ENCODE data around the gene IBA57.

IBA57 gene

DNA sequence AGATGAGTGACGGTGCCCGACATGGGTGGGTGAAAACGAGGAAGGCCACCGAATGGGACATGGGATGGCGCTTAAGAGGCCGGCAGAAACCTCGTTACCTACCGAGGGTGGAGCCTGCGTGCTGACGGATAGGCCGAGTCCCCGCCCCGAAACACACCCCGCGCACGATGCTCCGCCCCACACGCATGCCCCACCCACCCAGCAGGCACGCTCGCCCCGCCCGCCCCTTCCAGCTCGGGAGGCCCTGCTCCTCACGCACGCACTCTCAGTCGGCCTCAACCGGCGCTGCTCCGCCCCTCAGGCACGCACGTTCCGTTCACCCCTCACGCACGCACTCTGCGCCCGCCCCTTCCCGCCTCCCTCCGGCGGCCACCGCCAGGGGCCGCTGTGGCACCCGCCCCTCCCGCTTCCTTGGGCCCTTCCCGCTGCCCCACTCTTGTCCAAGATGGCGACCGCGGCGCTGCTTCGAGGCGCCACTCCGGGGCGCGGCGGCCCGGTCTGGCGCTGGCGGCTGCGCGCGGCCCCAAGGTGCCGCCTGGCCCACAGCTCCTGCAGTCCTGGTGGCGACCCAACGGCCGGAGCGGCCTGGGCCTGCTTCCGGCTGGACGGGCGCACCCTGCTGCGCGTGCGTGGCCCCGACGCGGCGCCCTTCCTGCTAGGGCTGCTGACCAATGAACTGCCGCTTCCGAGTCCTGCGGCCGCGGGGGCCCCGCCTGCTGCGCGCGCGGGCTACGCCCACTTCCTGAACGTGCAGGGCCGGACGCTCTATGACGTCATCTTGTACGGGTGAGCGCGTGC, at the start of gene IBA57:
TSS of gene IBA57 (plus strand) at position 433 of the 798 bp plus-strand sequence. CDS start at position 446, 13 bp downstream.
- peak; percentile 99 to 100 for DNase-seq (ENCODE audit: low read depth in 2 of 2)

- no peak for DNase-seq (ENCODE audit: low read depth in 2 of 2)
These were observed 48.3 kb upstream of the IBA57 start for GRCh38 chr1:228117335-228117734.

- DNase-seq (ENCODE audit: low read depth in 2 of 2) = no peak
These were observed 47.6 kb upstream of the IBA57 start for GRCh38 chr1:228118040-228118439.

GRCh38 chr1:228120351-228120750, 45.3 kb upstream of the IBA57 start:
- DNase-seq (ENCODE audit: low read depth in 2 of 2) = no peak

DNA sequence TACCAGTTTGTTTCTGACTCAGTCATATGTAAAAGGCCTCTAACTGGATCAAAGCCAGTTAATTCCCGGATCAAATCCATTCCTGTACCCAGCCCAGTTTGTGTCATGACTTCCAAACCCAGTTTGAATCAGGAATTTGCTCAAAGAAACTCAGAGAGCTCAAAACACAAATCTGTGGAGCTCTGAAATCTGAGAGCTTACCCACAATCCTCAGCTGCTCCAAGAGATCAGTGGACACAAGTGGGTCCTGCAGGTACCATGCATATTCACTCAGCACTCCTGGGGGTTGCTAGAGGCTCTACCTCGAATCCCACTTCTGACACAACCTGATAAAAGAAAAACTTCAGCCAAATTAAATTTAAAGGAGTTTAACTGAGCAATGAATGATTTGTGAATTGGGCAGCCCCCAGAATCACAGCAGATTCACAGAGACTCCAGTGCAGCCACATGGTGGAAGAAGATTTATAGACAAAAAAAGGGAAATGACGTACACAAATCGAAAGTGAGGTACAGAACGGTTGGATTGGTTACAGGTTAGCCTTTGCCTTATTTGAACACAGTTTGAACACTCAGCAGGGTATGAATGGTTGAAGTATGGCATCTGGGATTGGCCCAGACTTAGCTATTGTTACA, 44.6 kb upstream of the IBA57 start:
- no peak for DNase-seq (ENCODE audit: low read depth in 2 of 2)

DNA sequence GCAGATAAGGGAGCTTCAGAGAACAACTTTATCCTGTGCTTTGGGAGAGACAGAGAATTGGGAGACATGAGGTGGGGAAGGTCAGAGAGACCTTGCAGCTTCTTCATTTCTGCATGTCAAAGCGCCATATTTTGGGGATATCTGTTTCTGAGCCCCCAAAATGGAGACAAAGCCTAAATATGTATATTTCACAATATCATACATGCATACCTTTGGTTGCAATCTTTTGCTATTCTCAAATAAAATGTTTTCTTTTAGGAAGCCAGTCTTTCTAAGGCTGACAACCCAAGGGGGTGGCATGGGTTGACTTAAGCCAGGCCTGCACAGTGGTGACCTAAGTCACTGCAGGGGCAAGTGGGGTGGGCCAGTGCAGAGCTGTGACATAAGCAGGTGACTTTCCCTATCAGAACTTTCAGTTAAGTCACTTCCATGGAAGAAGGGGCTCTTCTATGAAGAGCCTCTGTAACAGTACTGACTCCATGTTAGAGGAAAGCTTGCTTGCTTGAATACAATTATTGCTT, 42.6 kb upstream of the IBA57 start:
- no peak for DNase-seq (ENCODE audit: low read depth in 2 of 2)

DNA sequence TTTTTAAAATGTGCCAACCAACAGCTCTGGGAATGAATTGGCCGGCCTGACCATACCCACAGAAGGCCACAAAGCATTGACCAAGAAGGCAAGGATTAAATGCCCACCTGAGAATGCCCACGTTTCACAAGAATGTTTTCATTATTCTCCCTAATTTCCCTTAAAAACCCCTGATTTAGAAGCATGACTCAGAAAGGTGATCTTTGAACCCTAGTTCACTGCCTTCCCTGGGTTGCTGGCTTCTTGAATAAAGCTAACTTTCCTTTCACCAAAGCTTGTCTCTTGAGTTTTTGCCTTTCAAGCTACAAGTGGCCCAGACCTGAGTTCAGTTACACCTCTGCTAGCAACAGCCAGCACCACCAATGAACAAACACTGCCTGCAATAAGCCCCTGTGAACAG, 42.1 kb upstream of the IBA57 start:
- no peak for DNase-seq (ENCODE audit: low read depth in 2 of 2)

DNA sequence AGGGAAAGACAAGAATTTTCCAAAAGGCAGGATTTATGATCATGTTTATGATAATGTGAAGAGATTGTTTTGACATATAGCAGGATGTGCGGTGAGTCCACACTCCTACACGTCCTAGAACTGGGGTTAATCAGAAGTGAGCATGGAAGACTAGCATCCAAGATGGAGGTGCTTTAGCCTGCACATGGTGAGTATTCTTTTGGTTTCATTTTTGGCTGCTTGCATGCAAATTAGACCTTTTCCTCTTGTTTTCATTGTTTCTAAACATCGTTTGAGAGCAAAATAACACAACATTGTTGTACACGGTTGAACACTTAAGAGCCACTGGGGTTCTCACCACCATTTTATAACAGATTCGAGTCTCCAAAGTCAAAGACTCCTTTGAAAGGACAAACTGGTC, 40.4 kb upstream of the IBA57 start:
- no peak for DNase-seq (ENCODE audit: low read depth in 2 of 2)

GRCh38 chr1:228131766-228132165, 33.8 kb upstream of the IBA57 start:
- DNase-seq (ENCODE audit: low read depth in 2 of 2) = no peak

GRCh38 chr1:228134591-228134990, 31.0 kb upstream of the IBA57 start:
- no peak for DNase-seq (ENCODE audit: low read depth in 2 of 2)

DNA sequence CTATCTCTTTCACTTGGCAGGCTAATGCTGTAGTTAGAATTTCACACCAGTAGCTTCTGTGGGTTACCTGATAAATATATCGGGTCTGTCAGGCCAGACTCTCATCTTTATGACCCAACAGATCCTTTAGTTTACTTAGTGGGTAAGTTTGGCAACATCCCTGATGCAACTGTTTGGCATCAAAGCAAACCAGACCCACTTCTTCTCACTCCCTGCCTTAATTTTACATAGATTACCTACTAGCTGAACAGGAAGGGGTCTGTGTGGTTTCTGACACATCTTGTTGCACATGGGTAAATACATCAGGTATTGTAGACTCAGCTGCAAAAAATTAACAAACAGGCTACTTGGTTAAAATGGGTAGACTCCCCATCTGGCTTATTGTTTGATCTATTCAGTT, 28.7 kb upstream of the IBA57 start:
- DNase-seq (ENCODE audit: low read depth in 2 of 2) = no peak

DNA sequence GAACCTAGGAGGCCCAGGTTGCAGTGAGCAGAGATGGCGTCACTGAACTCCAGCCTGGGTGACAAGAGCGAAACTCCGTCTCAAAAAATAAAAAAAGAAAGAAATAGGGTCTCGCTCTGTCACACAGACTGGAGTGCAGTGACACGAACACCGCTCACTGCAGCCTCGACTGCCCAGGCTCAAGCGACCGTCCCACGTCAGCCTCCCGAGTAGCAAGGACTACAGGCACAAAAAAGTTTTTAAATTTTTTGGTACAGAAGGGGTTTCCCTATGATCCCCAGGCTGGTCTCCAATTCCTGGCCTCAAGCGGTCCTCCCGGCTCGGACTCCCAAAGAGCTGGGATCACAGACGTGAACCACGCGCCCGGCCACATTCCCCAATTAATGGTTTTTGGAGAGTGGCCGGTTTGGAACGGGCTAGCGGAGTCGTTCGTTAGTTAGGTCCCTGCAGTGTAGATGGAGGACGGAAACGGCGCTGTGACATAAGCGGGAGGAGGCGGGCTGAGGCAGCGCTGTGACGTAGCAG, 26.1 kb upstream of the IBA57 start:
- no peak for DNase-seq (ENCODE audit: low read depth in 2 of 2)

DNA sequence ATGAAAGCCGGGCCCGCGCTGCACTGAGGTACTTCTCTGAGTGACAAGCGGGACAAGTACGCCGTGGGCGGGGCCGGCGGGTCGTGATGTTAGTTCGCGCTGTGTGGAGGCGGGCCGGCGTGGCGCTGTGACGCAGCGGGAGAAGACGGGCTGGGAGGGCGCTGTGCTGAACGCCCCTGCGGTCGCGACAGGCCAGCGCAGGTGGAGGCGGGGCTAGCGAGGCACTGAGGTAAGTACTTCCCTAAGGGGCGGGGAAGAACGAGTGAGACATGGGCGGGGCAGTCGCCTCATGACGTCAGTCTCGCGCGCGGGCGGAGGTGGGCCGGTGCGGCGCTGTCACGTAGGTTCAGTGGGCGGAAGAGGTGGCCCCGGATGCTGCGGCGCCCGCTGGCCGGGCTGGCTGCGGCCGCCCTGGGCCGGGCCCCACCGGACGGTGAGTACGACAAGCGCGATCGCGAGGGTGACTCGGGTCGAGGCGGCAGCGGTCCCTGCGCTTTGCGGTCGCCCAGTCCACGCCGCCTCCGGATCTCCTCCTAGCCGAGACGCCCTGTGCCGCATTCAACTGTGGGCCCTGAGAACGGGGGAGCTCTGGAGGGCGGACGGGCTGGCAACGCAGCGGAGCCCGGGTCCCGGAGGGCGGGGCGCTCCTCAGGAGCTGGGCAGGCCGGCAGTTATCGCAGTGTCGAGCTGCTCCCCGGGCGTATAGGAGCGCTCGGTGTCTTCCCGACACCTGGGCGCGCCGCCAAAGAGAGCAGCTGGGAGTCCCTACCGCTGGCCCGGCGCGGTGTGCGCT, 25.5 kb upstream of the IBA57 start, which contains the start of gene GUK1:
TSS of gene GUK1 (plus strand) at position 349 of the 793 bp plus-strand sequence. CDS start at position 373, 24 bp downstream.
- peak; percentile 100 for DNase-seq (ENCODE audit: low read depth in 2 of 2)

DNA sequence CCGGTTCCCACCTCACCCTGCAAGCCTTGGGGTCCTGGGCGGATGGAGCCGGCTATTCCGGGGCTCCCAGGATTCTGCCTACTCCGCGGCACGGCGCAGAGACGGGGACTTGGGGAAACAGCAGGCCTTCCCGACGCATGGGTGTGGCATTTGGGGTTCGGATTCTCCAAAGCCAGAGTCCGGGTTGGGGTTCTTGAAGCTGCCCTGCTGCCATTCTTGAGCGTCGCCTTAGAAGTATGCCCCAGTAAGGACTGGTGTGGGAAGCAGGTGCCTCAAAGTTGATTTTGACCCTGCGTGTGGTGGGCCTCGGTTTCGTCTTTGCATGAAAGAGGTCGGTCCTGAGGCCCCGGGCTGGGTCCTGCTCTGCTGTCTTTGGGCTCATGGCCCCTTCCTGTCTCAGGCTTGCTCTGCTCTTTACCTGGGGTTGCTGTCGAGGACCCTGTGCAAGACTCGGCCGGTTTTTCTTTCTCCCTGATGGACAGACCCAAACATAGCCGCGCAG, 24.8 kb upstream of the IBA57 start:
- no peak for DNase-seq (ENCODE audit: low read depth in 2 of 2)

DNA sequence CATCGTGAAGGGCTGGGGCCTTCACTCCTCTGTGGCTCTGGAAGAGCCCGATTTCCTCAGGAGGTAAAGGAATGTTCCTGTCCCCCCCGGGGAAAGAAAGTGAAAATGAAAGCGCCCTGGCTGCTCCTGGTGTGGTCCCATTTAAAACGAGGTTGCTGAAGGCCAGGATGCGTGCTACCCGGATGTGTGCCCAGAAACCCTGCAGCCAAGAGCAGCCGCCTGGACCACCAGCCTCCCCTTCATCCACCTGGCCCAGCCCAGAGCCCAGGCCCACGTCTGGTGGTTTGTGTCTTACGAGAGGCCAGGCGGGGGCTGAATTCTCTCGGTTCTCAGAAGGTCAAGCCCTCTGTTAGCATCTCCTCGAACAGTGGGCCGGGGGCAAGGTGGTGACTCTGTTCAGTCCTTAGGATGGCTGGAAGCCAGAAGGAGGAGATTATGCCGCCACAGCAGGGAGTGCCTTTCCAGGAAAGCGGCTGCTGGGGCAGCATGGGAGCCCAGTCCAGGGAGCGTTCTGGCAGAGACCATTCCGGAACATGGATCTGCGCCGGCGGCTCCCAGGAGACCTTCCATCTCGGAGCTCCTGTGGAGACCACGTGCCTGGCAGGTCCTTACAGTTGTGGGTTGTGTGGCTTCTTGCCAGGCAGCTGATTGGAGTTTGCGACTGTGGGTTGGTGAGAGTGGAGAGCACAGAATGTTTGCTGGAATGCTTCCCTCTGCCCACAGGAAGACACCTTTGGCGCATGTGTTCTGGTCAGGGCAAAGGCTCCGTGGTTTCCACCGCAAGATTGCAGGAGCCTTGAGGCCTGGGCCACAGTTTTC, 24.2 kb upstream of the IBA57 start:
- no peak for DNase-seq (ENCODE audit: low read depth in 2 of 2)

GRCh38 chr1:228142155-228142691, 23.4 kb upstream of the IBA57 start:
- DNase-seq (ENCODE audit: low read depth in 2 of 2) = no peak

GRCh38 chr1:228142701-228143136, 22.9 kb upstream of the IBA57 start:
- no peak for DNase-seq (ENCODE audit: low read depth in 2 of 2)

DNA sequence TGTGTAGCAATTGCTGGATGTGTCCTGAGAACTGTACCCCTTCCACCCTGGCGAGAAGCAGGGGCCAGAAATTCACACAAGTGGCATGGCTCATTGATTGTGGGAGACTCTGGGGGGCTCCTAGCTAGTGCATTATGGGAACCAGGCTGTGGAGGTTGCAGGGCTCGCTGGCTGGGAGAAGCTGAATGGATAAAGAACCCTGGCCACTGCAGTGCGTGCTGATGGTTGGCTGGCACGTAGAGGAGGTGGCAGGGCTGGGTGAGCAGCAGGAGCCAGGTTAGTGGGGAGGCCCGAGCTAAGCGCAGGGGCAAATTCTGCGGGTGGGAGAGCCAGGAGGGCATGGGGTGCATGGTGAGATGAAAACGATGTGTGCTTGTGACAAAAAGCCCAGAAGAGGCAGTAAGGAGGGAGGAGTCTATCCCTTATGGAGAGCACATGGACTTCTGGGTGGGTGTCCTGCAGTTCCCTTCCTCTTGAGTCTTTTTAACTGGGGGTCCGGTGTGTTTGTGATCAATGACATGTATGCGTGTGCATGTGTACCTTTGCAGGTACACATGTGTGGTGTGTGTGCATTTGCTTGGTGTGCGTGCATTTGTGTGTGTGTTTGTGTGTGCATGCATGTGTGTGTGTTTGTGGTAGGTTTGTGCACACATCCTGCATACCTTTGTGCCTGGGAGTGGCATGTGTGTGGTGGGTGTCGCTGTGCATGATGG, 22.0 kb upstream of the IBA57 start:
- DNase-seq (ENCODE audit: low read depth in 2 of 2) = no peak

GRCh38 chr1:228144193-228144992, 21.2 kb upstream of the IBA57 start:
- no peak for DNase-seq (ENCODE audit: low read depth in 2 of 2)
